ENCODE results near the gene METTL9.
"Not testable (repeated sequence)": the region's sequence is repeated elsewhere in the genome, so short reads cannot be mapped to it uniquely, and the experiment has no call there.

The METTL9 gene

DNA sequence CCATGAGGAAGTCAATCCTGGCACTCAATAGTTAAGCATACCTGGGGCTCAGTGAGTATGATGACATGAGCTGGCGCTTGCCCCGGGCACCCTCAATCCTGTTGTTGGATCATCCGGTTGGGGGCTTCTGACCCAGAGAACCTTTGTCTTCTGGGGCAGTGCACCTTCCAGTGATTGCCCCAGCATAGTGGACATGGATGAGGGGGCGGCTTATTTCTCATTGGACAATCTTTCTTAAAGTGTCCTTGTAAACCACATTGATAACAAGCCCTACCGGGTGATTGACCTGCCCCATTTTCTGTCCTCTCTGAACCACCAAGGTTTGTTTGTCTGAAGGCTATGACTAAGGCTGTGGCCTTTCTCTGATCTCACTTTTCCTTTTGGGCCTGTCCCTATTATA lies 34.8 kb downstream of the METTL9 start:
- TF ChIP-seq, protein P1, sequence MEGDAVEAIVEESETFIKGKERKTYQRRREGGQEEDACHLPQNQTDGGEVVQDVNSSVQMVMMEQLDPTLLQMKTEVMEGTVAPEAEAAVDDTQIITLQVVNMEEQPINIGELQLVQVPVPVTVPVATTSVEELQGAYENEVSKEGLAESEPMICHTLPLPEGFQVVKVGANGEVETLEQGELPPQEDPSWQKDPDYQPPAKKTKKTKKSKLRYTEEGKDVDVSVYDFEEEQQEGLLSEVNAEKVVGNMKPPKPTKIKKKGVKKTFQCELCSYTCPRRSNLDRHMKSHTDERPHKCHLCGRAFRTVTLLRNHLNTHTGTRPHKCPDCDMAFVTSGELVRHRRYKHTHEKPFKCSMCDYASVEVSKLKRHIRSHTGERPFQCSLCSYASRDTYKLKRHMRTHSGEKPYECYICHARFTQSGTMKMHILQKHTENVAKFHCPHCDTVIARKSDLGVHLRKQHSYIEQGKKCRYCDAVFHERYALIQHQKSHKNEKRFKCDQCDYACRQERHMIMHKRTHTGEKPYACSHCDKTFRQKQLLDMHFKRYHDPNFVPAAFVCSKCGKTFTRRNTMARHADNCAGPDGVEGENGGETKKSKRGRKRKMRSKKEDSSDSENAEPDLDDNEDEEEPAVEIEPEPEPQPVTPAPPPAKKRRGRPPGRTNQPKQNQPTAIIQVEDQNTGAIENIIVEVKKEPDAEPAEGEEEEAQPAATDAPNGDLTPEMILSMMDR (conservative IDR thresholded peaks at IDR 0.05), result no peak
- TF ChIP-seq ZFX (IDR thresholded peaks at IDR 0.05), result no peak
- no peak overlapping the region for H3K27ac ChIP-seq

DNA sequence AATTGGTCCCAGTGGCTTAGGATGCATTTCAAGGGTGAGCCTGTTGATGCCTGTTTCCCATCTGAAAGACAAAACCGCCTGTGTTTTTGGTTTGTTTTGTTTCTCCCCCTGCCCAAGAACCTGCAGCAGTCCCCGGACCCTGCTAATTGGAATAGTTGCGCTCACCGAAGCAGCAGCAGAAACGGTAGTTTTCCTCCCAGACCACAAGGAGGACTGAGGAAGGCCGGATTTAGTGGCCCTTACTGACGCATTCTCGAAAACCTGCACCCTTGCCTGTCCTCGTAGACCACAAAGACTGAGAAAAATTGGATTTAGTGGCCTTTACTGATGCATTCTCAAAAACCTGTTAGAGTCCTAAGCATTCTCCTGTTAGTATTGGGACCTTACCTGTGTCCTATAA lies 36.3 kb downstream of the METTL9 start:
- H3K27ac ChIP-seq, result not testable (repeated sequence)

DNA sequence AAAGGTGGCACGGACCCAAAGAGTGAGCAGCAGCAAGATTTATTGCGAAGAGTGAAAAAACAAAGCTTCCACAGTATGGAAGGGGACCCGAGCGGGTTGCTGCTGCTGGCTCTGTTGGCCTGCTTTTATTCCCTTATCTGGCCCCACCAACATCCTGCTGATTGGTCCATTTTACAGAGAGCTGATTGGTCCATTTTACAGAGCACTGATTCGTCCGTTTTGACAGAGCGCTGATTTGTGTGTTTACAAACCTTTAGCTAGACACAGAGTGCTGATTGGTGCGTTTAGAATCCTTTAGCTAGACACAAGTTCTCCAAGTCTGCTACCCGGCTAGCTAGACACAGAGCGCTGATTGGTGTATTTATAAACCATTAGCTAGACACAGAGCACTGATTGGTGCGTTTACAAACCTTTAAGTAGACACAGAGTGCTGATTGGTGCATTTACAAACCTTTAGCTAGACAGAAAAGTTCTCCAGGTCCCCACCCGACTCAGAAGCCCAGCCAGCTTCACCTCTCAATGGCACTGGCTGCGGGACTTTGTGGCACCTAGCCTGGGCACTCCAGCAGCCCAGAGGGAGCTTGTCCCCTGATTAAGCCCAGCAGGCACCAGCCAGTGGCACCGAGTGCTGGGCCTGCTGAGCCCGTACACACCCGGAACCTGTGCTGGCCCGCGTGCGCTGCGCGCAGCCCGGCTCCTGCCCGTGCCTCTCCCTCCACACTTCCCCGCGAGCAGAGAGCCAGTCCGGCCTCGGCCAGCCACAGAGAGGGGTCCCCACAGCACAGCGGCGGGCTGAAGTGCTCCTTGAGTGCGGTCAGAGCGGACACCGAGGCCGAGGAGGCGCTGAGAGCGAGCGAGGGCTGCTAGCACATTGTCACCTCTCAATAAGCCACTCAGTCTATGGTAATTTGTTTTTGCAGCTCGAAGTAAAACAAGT lies 37.9 kb downstream of the METTL9 start:
- no peak overlapping the region for H3K27ac ChIP-seq
- TF ChIP-seq ZFX (IDR thresholded peaks at IDR 0.05), result no peak
- TF ChIP-seq, protein P1 (conservative IDR thresholded peaks at IDR 0.05), result no peak

DNA sequence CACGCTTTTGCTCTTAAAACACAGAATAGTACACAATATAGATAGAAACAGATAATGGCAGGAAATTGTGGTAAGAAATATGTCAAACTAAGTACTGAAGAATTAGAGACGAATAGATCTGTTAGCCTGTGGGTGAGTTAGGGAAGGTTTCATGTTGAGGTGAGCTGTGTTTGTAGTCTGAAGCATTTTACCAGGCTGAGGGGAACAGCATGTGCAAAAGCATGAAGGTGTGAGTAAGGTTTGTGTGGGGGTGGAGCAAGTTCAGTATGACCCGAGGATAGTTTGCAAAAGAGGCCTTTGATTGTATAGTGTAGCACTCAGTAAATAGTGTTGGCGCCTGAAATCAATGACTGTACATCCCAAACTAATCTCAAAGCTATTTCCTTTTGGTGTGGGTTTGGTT lies 39.2 kb downstream of the METTL9 start:
- no peak for TF ChIP-seq ZFX (IDR thresholded peaks at IDR 0.05)
- TF ChIP-seq, protein P1 (conservative IDR thresholded peaks at IDR 0.05), result no peak
- no peak overlapping the region for H3K27ac ChIP-seq

DNA sequence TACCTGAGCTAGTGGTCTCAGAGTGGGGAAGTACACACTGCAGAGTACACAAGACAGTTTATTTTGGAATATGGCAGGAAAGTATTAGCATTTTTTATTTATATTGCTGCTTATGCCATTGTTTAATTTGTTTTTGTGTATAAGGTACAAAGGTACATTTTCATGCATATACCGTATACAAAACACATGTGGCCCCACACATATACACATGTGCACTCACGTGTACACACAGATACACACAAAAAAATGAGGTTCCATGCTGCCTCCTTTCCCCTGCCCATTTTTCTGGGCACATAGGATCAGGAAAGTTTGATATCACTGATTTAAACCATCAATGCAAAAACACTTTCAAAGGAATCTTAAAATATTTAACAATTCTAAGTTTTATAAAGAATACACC lies 40.1 kb downstream of the METTL9 start:
- no peak overlapping the region for H3K27ac ChIP-seq
- TF ChIP-seq ZFX (IDR thresholded peaks at IDR 0.05), result no peak
- TF ChIP-seq, protein P1 (conservative IDR thresholded peaks at IDR 0.05), result no peak

DNA sequence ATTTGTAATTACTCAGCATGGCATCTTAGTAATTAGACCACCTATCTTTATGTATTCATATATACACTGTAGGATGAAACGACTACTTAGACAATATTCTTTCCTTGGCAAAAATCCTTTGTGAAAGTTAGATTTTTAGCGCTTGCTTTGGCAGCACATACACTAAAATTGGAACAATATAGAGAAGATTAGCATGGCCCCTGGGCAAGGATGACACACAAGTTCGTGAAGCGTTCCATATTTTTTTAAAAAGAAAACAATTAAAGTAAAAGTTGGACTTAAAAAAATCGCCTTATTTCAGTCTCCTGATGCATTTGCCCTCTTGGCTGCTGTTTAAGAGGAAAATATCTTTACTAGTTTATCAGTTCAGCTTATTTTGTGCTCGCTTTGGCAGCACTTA lies 42.5 kb downstream of the METTL9 start:
- H3K27ac ChIP-seq, result no peak overlapping the region
- TF ChIP-seq, protein P1 (conservative IDR thresholded peaks at IDR 0.05), result no peak
- TF ChIP-seq ZFX (IDR thresholded peaks at IDR 0.05), result no peak

DNA sequence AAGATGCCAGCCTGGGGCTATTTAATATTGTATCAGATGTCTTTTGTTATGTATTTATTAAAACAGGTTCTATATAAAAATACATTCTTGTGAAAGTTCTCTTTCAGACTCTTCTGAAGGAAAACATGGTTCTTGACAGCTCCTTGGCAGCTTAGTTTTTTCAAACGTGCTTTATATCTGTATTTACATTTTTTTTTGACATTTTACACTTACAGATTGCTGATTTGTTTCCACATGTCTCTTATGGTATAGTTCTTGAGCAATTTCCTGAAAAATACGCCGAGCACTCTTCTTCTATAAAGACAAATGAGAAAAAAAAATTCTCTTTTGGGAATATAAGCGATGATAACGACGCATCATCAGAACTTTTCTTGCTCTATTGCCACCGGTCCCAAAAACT lies 43.5 kb downstream of the METTL9 start:
- TF ChIP-seq, protein P1 (conservative IDR thresholded peaks at IDR 0.05), result no peak
- TF ChIP-seq ZFX (IDR thresholded peaks at IDR 0.05), result no peak
- H3K27ac ChIP-seq, result no peak overlapping the region

DNA sequence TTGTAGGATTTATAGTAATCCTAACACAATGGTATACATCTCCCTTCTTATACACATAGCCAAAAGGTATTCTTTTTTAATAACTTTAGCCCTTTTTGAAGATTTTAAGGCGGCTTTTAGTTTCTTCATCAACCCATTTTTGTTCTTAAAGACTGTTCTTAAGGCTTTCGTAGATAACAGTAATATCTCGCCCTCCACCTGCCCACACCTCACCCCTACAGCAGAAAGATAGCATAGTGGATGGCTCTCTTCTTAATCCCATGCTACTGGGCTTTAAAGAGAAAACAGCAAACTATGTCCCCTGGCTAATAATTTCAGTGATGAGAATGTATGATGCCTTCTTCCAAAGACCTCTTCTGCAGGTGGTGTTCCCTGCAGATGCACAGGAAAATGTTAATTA lies 44.4 kb downstream of the METTL9 start:
- TF ChIP-seq, protein P1 (conservative IDR thresholded peaks at IDR 0.05), result no peak
- no peak for TF ChIP-seq ZFX (IDR thresholded peaks at IDR 0.05)
- H3K27ac ChIP-seq, result no peak overlapping the region
